GM21717 (cell line): ENCODE results near the gene OR10C1.
"Not testable (repeated sequence)": the region's sequence is repeated elsewhere in the genome, so short reads cannot be mapped to it uniquely, and the experiment has no call there.

Experiments used
- ATAC-seq: cut with Tn5 transposase; IDR thresholded peaks from one replicate; pipeline ENCODE4 v1.9.1; 2021; ENCODE audit warnings: mild to moderate bottlenecking, moderate library complexity; ENCODE audit not compliant: unreplicated experiment

OR10C1 gene, protein sequence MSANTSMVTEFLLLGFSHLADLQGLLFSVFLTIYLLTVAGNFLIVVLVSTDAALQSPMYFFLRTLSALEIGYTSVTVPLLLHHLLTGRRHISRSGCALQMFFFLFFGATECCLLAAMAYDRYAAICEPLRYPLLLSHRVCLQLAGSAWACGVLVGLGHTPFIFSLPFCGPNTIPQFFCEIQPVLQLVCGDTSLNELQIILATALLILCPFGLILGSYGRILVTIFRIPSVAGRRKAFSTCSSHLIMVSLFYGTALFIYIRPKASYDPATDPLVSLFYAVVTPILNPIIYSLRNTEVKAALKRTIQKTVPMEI

DNA sequence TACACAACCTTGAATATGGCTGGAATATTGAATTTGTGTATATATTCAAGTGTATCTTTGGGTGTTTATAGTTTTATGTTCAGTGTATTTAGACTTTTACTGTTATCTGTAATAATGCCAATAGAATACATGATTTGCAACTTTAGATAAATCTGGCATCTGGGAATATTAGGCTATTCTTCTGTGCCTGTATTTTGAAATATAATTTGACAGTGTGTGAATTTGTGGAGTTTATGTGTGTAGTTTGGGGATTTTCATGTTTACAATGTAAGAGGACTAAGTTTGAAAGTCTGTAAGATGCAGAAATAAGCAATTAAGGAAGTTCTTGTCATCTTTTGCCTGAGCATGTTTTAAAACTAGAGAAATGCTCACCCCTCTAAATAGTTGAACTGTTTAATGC lies at the start of gene OR10C1:
TSS of gene OR10C1 (plus strand) at position 301 of the 400 bp plus-strand sequence. CDS start 710 bp downstream, outside the sequence.
- no peak for ATAC-seq

DNA sequence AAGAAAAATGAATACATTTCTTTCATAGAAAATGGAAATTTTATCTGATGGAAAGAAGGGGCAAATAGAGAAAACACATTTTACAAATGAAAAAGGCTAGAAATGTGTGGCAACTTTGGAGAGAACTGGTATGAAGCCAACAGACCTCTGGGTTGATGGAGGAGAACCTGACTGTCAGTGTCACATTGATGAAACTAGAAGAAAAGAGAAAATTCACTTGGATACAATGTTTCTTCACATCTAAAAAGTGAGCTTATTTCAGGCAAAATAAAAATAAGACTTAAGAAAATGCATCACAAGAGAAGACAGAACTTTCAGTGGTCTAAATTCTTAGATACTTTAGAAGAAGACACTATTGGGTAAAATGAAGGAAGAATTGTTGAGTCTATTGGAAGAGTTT lies 43.8 kb upstream of the OR10C1 start, which contains the start of gene OR12D2:
TSS of gene OR12D2 (plus strand) at position 301 of the 400 bp plus-strand sequence. CDS start 1,069 bp downstream, outside the sequence.
- ATAC-seq, result no peak

DNA sequence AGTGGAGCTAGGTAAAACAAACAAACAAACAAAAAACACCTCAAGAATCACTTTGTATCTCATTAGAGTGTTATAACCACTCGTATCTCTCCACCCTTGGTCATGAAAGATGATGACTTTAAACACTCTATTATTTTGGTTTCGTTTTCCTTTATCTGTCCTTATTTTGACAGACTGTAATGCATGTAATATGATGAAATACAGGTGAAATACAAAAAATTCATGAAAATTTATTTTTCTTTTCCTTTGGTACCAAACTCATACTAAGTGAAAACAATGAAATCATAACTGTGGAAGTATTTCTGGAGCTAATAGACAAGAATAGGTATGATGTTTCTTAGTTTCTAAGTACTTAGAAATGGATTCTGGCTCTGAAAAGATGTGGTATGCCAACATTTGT lies 39.6 kb upstream of the OR10C1 start:
- no peak for ATAC-seq

DNA sequence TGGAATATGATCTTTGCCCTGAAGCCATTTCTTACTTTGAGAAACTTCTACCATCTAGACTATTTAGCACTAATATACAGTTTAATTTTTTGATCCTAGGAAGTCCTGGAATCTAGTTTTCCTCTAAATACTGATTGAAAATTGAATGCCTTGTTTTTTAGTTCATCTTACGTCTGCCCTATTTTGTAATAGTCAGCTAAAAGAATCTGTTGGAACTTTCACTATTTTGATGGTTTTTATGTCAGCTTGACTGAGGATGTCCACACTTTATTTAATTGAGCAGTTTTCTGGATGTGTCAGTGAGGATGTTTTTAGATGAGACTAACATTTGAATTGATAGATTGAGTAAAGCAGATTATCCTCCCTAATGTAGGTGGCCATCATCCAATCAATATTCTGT lies 35.3 kb upstream of the OR10C1 start:
- ATAC-seq, result no peak

DNA sequence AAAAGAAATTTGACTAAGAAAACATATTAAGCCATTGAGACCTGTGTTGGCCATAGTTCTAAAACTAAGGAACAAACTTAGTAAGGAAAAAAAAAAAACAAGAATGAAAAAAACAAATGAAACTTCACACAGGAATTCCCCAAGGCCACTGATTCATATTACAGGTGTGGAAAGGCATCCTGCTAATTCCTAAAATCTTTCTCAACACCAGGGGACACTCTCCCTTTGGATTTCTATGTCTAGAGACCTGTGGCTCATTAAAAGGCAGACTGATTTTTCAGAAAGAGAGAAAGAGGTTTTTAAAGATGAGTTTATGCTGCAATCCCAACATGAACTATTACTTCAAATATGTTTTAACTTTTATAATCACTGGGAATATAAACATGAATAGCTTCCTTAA lies 24.5 kb upstream of the OR10C1 start, which contains the start of gene OR12D1:
TSS of gene OR12D1 (plus strand) at position 341 of the 400 bp plus-strand sequence.
- no peak for ATAC-seq

DNA sequence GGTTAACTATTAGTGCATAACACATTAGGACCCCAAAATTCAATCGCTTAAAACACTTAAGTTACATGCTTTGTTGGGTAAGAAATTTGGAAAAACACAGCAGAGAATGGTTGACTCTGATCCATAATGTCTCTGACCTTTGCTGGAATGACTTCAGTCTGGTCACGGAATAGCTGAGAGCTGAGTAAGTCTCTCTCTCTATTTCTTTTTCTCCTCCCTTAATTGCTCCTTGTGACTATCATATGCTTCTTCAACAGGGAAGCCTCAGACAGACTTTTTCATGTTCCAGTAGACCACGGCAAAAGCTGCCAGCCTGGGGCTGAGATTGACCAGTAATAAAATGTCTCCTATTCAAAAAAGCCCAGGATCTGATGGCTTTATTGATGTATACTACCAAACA lies 19.6 kb upstream of the OR10C1 start:
- no peak for ATAC-seq

DNA sequence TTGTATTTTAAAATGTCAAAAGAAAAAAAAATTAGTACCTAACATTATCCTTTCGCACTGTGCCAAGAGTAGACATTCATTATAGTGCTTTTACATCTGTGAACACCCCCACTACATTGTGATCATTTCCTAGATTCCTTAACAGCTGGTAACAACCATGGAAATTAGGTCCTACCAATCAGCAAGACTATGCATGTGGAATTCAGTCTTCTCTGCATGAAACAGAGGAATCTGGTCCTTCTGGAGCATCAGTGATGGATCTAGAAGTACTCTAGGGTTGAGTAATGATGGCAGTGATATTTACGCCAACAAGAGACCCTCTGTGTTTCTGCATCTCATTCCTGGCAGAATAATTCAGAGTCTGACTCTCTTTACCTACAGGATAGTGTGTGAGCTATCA lies 14.9 kb upstream of the OR10C1 start:
- ATAC-seq, result no peak

DNA sequence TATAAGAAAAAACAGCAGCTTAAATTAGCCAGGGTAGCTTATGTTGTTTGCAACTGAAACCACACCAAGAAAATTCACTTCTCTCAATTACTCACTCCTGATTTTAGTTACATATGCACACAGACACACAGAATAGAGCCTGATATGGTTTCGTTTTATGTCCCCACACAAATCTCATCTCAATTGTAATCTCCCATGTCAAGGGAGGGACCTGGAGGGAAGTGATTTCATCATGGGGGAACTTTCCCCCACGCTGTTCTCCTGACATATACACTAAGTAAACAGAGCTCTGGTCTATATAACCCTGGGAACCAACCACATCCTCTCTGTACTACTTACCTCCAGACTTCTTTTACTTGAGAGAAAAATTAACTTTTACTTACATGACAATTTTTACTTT lies 14.5 kb upstream of the OR10C1 start:
- ATAC-seq, result no peak

DNA sequence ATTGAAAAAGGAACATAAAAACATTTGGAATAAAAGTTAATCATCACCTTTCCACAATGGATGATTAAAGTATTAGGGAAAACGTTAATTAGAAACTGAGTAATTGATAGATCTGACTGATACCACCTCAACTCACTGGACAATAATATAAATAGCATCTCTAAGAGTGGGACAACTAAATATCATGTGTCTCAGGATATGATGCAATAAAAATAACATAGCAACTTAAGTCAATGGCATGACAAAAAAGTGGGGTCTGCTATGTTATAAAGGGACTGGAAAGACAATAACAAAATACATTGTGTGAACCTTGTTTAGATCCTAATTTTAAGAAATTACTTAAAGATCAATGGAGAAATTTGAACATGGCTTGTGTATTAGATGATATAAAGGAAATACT lies 14.0 kb upstream of the OR10C1 start:
- no peak for ATAC-seq

DNA sequence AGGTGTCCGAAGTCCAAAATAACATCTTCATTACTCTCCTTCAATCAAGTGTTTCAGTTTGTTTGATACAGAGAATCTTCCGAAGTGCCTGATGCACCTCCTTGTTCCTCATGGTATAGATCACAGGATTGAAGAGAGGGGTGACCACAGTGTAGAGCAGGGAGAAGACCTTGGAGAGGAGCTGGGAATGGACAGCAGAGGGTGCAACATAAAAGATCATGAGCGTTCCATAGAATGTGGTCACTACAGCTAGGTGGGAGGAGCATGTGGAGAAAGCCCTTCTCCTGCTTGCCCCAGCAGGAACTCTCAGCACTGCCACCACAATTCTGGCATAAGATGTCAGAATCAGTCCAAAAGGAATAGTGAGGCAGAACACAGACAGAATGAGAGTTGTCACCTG lies 12.5 kb upstream of the OR10C1 start:
- ATAC-seq, result no peak

DNA sequence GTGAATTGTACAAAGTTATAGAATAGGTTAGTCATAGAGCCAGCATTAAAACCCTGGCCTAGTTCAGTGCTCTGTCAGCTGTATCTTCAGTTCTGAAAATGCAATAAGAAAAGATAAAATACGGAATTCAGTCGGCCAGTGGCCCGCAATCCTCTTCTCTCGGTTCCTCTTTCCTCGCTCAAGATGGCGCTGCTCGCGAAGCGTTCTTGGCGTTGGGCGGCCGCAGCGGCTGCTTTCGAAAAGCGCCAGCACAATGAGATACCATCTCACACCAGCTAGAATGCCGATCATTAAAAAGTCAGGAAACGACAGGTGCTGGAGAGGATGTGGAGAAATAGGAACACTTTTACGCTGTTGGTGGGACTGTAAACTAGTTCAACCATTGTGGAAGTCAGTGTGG lies 2.4 kb upstream of the OR10C1 start:
- not testable (repeated sequence) for ATAC-seq

DNA sequence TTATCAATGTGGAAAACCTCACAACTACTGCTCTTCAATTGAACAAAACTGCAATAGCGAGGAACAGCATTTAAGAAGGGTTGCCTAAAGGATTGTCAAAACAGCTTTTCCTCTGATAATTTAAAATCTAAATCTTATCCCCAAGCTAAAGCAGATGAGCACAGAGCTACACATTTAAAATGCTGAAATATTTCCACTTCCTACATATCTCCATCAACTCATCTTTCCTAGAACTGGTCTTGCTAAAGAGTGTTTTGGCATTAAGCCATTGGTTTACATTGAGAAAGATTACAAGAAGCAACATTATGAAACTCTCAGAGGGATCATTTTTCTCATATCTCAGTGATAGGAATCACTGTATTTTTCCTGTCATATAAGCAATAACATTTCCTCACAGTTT lies 3.6 kb downstream of the OR10C1 start:
- ATAC-seq, result no peak

DNA sequence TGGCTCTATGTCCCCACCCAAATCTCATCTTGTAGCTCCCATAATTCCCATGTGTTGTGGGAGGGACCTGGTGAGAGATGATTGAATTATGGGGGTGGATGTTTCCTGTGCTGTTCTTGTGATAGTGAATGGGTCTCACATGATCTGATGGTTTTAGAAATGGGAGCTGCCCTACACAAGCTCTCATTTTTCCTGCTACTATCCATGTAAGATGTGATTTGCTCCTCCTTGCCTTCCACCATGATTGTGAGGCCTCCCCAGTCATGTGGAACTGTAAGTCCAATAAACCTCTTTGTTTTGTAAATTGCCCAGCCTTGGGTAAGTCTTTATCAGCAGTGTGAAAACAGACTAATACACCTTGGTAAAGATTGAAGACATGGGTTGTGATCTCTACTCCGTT lies 4.9 kb downstream of the OR10C1 start:
- ATAC-seq, result not testable (repeated sequence)

DNA sequence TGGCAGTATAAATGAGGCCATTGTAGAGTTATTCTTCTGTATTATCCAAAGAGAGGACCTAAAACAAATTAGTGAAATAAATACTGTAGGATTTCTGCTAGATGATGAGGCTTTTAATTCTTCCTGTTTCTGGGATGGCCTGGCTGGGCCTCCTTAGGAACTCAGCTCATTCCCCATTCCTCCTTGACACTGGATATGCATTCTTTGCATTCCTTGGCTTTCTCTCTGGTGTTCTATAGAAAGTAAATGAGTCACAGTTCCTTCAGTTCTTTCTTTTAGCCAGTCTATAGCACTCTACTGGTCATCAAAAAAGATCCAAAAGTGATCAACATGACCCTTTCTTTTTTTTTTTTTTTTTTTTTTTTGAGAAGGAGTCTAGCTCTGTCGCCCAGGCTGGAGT lies 8.6 kb downstream of the OR10C1 start:
- no peak for ATAC-seq

DNA sequence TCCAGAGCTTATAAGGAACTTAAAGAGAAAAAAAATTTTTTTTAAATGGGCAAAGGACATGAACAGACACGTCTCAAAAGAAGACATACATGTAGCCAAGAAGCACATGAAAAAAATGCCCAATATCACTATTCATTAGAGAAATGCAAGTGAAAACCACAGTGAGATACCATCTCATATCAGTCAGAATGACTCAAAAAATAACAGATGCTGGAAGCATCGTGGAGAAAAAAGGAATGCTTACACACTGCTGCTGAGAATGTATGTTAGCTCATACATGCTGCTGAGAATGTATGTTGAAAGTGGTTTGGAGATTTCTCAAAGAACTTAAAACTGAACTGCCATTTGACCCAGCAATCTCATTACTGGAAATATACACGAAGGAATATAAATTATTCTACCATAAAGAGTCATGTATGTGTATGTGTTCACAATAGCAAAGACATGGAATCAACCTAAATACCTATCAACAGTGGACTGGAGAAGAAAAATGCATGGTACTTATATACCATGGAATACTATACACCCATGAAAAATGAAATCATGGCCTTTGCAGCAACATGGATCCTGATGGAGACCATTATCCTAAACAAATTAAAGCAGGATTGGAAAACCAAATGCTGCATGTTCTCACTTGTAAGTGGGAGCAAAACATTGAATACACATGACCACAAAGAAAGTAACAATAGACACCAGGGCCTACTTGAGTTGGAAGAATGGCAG lies 12.5 kb downstream of the OR10C1 start:
- ATAC-seq, result no peak

DNA sequence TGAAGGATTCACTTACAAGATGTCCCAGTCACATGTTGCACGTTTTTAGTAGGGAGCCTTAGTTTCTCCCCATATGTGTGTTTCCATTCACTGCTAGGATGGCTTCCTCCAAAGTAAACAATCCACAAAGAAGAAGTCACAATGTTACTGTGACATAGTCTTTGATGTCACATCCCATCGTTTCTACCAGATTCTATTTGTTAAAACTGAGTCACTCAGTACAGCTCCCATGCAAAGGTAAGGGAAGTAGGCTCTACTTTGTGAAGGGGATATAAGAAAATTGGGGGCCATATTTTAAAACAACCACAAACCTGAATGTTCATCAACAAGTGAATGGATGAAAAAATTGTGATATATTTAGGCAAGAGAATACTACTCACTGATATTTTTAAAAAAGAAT lies 17.9 kb downstream of the OR10C1 start, which contains the start of the genes OR11A1 and OR2H1:
TSS of gene OR11A1 (minus strand) at position 101 of the 400 bp plus-strand sequence. CDS start 29,430 bp downstream, outside the sequence.
TSS of gene OR2H1 (plus strand) at position 185 of the 400 bp plus-strand sequence. CDS start 4,615 bp downstream, outside the sequence.
- no peak for ATAC-seq

DNA sequence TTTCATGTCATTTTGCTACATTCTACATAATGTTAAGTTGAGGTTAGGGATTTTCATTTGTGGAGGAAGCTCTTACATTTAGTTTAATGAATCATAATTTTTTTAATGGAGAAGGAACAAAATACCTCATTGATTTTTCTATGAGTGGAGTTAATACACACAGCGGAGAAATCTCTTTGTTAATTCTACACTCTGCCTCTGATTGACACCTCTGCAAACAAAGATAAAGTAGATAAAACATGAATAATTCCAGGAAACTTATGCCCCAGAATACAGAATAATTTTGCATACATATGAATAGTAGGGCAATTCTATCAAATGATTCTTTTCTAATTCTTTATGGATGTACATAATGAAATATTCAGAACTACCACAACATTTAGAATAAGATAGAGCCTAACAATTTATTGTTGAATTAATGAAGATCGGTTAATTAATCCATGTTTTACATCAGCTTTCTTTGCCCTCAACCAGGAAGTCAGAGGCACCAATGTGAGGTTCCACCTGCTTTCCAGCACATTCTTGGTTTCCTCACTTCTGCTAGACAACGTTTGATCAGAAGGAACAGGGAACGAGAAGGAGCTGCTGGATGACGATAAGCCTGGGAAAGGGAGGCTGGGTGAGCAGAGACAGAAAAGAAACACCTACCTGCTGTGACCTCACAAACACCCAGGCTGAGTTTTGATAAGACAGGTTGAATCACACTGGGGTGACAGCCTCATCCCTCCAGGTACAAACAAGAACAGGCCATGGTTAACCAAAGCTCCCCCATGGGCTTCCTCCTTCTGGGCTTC lies 22.1 kb downstream of the OR10C1 start:
- ATAC-seq, result no peak

DNA sequence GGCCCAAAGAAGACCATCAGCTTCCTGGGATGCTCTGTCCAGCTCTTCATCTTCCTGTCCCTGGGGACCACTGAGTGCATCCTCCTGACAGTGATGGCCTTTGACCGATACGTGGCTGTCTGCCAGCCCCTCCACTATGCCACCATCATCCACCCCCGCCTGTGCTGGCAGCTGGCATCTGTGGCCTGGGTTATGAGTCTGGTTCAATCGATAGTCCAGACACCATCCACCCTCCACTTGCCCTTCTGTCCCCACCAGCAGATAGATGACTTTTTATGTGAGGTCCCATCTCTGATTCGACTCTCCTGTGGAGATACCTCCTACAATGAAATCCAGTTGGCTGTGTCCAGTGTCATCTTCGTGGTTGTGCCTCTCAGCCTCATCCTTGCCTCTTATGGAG lies 22.9 kb downstream of the OR10C1 start:
- no peak for ATAC-seq

DNA sequence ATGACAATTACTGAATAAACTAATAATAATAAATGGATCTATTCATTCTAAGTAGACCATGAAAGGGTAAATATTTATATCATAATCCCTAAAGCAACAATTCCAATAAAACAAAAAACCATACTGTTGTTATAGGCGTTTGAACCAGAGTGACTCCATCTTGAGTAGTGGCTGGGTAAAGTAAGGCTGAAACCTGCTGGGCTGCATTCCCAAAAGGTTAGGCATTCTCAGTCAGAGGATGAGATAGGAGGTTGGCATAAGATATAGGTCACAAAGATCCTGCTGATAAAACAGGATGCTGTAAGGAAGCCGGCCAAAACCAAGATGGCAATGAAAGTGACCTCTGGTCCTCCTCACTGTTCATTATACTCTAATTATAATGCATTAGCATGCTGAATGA lies 26.2 kb downstream of the OR10C1 start:
- no peak for ATAC-seq

DNA sequence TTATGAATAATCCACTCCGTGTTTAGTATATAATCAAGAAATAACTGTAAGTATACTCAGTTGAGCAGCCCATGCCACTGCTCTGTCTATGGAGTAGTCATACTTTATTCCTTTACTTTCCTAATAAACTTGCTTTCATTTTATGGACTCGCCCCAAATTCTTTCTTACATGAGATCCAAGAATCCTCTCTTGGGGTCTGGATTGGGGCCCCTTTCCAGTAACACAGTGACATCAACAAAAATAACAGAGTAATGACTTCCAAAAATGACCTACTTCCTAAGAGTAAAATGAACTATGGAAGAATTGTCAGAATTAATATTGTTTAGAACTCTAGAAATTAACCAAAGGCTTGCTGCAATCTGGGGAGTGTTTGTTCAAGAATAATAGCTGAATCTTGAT lies 26.7 kb downstream of the OR10C1 start:
- no peak for ATAC-seq

DNA sequence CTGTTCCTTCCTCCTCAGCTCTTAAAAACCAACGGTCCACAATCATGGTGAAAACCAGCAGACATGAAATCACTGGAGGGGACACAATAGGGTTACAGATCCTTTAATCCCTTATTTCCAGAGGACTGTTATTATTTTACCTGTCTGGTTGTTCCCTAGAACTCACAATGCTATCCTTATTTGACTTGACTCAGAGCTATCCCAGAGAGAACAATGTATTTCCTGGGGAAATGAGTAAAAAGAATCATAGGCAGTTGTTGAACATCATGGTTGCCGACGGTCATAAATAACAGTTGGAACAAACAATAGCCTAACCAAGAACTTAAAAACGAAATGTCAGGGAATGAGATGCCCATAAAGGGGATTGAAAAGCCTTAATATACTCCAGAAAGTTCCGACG lies 27.1 kb downstream of the OR10C1 start:
- ATAC-seq, result no peak
